Stimulated activated CD4-positive, alpha-beta T cell treated with anti-CD3 and anti-CD28 coated beads, Interleukin-1b, Interleukin-23, amount 100 ng/mL, for 4 hours (primary cell): ENCODE results near the gene FAM13A.
"Not testable (repeated sequence)": the region's sequence is repeated elsewhere in the genome, so short reads cannot be mapped to it uniquely, and the experiment has no call there.

Source experiments
- DNase-seq, 2 donors: peaks; one replicate each; pipeline ENCODE4 v3.0.0-alpha.2; 2020; ENCODE audit warnings: low read depth in 2 of 2

FAM13A gene

DNA sequence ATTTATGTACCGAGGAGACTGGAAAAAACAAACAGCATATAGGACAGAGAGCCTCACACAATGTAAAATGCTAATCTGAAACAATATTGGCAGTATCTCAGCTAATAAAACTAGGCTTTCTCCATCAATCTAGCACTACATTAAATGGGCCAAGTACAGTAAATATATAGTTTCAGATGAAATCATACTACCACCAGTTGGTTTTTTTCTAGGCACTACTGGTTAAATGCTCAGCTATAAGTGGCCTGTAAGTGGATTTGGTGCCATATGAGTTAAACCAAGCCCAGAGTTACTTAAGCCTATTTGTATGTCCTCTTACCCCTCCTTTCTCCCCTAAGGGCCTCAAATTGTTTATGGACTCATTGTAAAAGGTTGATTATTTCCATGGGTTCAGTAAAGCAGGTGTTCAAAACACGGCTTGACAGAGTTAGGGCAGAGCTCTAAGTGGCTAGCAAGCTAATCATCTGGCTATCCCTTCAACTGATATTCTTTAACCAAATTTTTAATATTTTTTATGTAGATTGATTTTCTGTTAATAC, 57.5 kb downstream of the FAM13A start:
- DNase-seq, result no peak

- no peak for DNase-seq
These were observed 58.1 kb downstream of the FAM13A start for GRCh38 chr4:88998891-88999290.

DNA sequence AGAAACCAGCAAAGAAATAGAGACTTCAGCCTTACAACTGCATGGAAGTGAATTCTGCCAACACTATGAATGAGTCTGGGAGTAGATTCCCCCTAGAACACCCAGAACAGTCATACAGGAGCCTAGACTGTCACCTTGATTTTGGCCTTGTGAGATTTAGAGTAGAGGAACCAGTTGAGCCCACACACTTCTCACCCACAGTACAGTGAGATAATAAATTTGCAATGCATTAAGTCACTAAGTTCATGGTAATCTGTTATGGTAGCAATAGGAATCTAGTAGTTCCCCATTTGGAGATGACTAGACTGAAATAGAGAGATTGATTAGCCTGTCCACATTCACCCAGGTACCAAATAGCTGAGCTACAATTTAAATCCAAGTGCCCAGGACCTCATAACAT, 59.0 kb downstream of the FAM13A start:
- DNase-seq, result no peak

GRCh38 chr4:88995874-88996273, 61.1 kb downstream of the FAM13A start:
- no peak for DNase-seq

DNA sequence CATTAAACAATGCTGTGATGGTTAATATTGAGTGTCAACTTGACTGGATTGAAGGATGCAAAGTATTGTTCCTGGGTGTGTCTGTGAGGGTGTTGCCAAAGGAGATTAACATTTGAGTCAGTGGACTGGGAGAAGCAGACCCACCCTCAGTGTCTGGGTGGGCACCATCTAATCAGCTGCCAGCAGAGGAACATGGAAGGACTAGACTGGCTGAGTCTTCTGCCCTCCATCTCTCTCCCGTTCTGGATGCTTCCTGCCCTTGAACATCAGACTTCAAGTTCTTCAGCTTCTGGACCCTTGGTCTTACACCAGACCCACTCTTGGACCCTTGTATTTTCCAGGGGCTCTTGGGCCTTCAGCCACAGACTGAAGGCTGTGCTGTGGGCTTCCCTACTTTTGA, 61.7 kb downstream of the FAM13A start:
- not testable (repeated sequence) for DNase-seq

DNA sequence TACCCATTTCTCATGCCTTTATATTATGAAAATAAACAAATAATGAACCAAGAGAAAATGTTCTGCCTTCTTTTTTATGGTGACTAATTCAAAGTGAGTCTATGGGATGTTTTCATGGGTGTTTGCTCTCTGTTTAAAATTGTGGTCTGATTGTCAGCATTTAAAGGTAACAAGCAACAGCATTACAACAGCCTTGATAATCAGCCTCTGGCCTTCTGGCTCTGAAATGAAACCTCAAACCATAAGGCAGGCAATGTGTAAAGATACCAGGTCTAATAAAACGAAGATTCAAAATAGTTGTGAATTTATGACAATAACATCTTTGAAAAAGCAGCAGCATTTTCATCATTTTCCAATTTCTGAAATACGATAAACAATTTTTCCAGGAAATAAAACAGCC, 63.7 kb downstream of the FAM13A start:
- no peak for DNase-seq

GRCh38 chr4:88991746-88992145, 65.2 kb downstream of the FAM13A start:
- no peak for DNase-seq

GRCh38 chr4:88989990-88990389, 67.0 kb downstream of the FAM13A start:
- no peak for DNase-seq

DNA sequence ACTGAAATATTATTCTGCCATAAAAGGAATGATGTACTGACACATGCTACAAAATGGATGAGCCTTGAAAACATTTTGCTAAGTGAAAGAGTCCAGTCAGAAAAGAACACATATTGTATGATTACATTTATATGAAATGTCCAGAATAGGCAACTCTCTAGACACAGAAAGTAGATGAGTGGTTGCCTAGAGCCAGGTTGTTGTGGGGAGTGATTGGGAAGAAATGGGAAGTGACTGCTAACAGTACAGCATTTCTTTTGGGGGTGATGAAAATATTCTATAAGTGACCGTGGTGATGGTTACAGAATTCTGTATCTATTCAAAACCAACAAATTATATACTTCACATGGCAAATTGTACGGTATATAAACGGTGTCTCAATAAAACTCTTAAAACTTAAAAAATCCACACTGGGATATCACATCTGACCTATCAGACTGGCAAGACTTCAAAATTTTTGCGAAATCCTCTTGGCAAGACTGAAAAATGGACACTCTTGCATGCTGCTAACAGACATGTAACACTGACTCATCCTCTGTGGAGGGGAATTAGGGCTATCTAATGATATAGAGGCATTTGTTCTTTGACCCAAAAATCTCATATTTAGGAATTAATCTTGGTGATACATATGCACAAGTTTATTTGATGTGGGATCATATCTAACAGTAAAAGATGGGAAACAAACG, 71.8 kb downstream of the FAM13A start:
- no peak for DNase-seq

- no peak for DNase-seq
These were observed 74.2 kb downstream of the FAM13A start for GRCh38 chr4:88982757-88983156.

- DNase-seq, result no peak
These were observed 75.0 kb downstream of the FAM13A start for GRCh38 chr4:88981993-88982392.

GRCh38 chr4:88981556-88981955, 75.4 kb downstream of the FAM13A start:
- DNase-seq, result no peak

GRCh38 chr4:88979276-88979675, 77.7 kb downstream of the FAM13A start:
- no peak for DNase-seq

DNA sequence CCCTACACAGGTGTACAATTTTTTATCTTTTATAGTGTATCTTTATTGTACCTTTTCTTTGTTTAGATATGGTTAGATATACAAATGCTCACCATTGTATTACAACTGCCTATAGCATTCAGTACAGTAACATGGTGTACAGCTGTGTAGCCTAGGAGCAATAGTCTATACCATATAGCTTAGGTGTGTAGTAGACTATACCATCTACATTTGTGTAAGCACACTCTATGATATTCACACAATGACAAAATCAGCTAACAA, 80.3 kb downstream of the FAM13A start:
- DNase-seq, result no peak

DNA sequence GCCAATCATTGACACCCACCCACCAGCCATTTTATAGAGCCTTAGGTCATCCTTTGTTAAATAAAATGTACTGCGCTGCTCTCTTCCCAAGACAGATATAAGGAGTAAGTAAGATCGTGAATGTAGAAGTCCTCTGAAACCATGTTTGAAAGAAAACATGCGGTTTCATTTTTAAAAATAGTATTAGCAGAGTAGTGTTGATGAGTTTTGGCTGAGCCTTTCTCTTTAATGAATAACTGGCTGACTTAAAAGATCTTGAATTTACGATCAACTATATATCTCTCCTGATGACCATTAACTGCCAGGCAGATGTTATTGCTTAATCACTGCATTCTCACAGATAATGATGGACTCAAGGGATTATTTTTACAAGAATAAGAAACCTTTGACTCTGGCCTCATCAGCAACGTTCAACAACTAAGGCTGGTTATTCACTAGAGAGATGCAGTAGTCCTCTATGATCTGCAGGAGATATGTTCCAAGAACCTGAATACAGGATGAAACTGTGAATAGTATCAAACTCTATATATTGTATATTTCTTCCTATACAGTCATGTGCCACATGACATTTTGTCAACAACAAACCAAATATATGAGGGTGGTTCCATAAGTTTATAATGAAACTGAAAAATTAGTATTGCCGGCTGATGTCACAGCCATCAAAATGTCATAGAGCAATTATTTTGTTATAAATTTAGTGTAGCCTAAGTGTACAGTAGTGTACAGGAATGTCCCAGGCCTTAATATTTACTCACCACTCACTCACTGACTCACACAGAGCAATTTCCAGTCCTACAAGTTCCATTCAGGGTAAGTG, 80.8 kb downstream of the FAM13A start:
- DNase-seq, result no peak

DNA sequence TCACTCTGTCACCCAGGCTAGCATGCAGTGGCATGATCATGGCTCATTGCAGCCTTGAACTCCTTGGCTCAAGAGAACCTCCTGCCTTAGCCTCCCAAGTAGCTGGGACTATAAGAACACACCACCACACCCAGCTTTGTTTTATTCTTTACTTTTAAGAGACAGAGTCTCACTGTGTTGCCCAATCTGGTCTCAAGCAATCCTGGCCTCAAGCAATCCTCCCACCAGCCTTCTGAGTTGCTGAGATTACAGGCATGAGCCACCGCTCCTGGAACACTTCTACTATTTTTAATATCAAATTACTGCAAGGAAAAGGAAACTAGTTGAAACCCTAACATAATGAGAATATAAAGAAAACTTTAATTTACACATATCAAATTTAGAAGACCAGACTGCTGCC, 85.4 kb downstream of the FAM13A start:
- DNase-seq, result no peak

GRCh38 chr4:88969746-88970145, 87.2 kb downstream of the FAM13A start:
- DNase-seq, result no peak

DNA sequence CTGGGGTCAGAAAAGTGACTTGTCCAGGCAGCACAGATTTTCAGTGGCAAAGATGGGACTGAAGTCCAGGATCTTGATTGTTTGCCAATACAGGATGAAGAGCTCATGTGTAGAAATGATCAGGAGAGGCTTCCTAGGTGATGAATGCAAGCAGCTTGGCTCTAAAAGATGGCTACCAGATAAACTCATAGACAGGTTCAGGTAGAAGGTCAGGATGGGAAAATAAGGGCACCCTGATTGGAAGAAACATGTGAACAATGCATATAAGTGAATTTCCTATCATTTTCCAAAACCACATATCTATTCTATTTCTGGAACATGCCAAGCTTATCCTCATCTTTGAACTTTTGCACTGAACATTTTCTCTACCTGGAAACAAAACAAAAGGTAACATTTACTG, 87.7 kb downstream of the FAM13A start:
- no peak for DNase-seq

- no peak for DNase-seq
These were observed 89.1 kb downstream of the FAM13A start for GRCh38 chr4:88967883-88968331.

DNA sequence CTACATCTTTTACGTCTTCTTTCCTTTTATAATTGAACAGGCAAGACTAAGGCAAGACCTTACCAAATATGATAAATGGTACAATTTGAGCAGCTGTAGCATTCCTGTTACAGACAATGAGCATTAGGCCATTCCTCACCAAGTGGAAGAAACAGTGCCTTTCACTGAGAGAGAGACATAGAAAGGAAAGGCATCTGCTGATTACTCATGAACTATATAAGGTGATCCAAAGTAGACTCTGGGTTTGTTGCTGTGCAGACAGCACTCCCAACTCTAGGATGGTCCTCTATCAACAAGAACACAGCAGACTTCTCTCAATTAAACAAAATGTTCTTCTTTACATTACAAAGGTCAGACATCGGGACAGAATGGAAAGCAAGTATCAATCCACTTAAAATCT, 91.9 kb downstream of the FAM13A start:
- no peak for DNase-seq

DNA sequence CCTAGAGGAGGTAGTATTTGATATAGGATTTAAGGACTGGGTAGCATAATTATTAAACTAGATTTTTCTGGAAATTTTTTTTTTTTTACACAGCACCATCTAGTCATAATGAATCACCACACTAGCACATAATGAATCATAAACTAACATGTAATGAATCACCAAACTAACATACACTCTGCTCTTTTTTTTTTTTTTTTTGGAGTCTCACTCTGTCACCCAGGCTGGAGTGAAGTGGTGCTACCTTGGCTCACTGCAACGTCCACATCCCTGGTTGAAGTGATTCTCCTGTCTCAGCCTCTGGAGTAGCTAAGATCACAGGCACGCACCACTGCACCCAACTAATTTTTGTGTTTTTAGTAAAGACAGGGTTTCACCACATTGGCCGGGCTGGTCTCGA, 92.5 kb downstream of the FAM13A start:
- DNase-seq, result no peak

GRCh38 chr4:88963817-88964216, 93.2 kb downstream of the FAM13A start:
- DNase-seq, result no peak

DNA sequence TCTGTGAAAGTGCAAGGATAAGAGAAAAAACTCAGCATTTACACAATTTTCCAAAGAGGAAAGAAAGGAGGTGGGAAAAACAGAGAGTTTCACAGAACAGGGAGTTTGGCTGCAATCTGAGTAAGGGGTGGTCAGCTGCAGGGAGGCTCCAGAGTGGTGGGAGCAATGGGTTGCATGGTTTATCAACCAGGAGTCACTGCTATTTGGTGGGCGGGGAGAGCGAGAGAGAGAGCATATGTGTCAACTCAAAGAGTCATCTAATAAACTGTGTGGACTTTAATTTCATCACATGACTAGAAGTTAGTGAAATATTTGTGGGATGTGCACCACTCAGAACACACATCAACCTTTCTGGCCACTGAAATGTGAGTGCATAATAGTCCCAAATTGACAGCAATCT, 94.6 kb downstream of the FAM13A start:
- DNase-seq, result no peak
